ENCODE data around the gene NREP.

Gene NREP

GRCh38 chr5:111694133-111694532 lies 62.9 kb downstream of the NREP start:
- peak; percentile 65 to 84 for DNase-seq (ENCODE audit: low read depth in 2 of 2)
- H3K4me3 ChIP-seq (replicated peaks in 1 of 2; ENCODE audit: low read depth in 2 of 2, low read length in 2 of 2): no peak overlapping the region
- no peak for TF ChIP-seq CTCF (IDR thresholded peaks at IDR 0.05; ENCODE audit: low read depth, low read length)

GRCh38 chr5:111691914-111692313 lies 65.1 kb downstream of the NREP start:
- no peak overlapping the region for H3K4me3 ChIP-seq (replicated peaks in 1 of 2; ENCODE audit: low read depth in 2 of 2, low read length in 2 of 2)
- no peak for DNase-seq (ENCODE audit: low read depth in 2 of 2)
- TF ChIP-seq CTCF (IDR thresholded peaks at IDR 0.05; ENCODE audit: low read depth, low read length): no peak

- no peak for TF ChIP-seq CTCF (IDR thresholded peaks at IDR 0.05; ENCODE audit: low read depth, low read length)
- DNase-seq (ENCODE audit: low read depth in 2 of 2): no peak
- H3K4me3 ChIP-seq (replicated peaks in 1 of 2; ENCODE audit: low read depth in 2 of 2, low read length in 2 of 2): no peak overlapping the region
These were observed 65.5 kb downstream of the NREP start for GRCh38 chr5:111691508-111691907.

- DNase-seq (ENCODE audit: low read depth in 2 of 2): no peak
- TF ChIP-seq CTCF (IDR thresholded peaks at IDR 0.05; ENCODE audit: low read depth, low read length): no peak
- no peak overlapping the region for H3K4me3 ChIP-seq (replicated peaks in 1 of 2; ENCODE audit: low read depth in 2 of 2, low read length in 2 of 2)
These were observed 67.5 kb downstream of the NREP start for GRCh38 chr5:111689357-111689935.

- peak in 1 of 2 donors; percentile 12 for DNase-seq (ENCODE audit: low read depth in 2 of 2)
- no peak for TF ChIP-seq CTCF (IDR thresholded peaks at IDR 0.05; ENCODE audit: low read depth, low read length)
These were observed 71.0 kb downstream of the NREP start for GRCh38 chr5:111685969-111686368.

GRCh38 chr5:111682641-111683040 lies 74.4 kb downstream of the NREP start:
- no peak for TF ChIP-seq CTCF (IDR thresholded peaks at IDR 0.05; ENCODE audit: low read depth, low read length)
- DNase-seq (ENCODE audit: low read depth in 2 of 2): no peak
- H3K4me3 ChIP-seq (replicated peaks in 1 of 2; ENCODE audit: low read depth in 2 of 2, low read length in 2 of 2): no peak overlapping the region

More at GRCh38 chr5:111685969-111686368, 71.0 kb downstream of the NREP start:
- H3K4me3 ChIP-seq (replicated peaks in 1 of 2; ENCODE audit: low read depth in 2 of 2, low read length in 2 of 2): no peak overlapping the region

GRCh38 chr5:111682121-111682520 lies 74.9 kb downstream of the NREP start:
- DNase-seq (ENCODE audit: low read depth in 2 of 2): peak; percentile 33 to 48
- TF ChIP-seq CTCF (IDR thresholded peaks at IDR 0.05; ENCODE audit: low read depth, low read length): no peak

More at GRCh38 chr5:111682121-111682520, 74.9 kb downstream of the NREP start:
- no peak overlapping the region for H3K4me3 ChIP-seq (replicated peaks in 1 of 2; ENCODE audit: low read depth in 2 of 2, low read length in 2 of 2)
